Breast epithelium (tissue), 4 donors: ENCODE measurements around the gene JAGN1. TPM values are rescaled to one million over a fixed set of nuclear protein-coding genes. Genes with fewer than 3 reads are reported as not detected.
"Not testable (repeated sequence)": the region's sequence is repeated elsewhere in the genome, so short reads cannot be mapped to it uniquely, and the experiment has no call there.

Source experiments
- DNase-seq, 2 donors: peaks; one replicate each; pipeline ENCODE4 v3.0.0-alpha.2; 2019; ENCODE audit warnings: low spot score in 2 of 2
- H3K27ac ChIP-seq, 2 donors: fragments of 200-600 bp; sonication (generic) in 1 of 2; one replicate each; pipeline ENCODE4 v1.5.1; 2016 to 2019; ENCODE audit warnings: mild to moderate bottlenecking in 1 of 2
- H3K27me3 ChIP-seq, 2 donors: fragments of 200-600 bp; sonication (generic) in 1 of 2; one replicate each; pipeline versions ENCODE4 v1.5.1 to v1.6.0; 2017 to 2019; ENCODE audit warnings: control low read depth in 1 of 2, mild to moderate bottlenecking in 1 of 2
- H3K36me3 ChIP-seq: fragments of 200-600 bp; one replicate; pipeline ENCODE4 v1.5.1; 2019
- H3K4me1 ChIP-seq, 2 donors: fragments of 200-600 bp; sonication (generic); one replicate each; pipeline ENCODE4 v1.5.1; 2016 to 2019; ENCODE audit warnings: control low read depth in 1 of 2
- H3K4me3 ChIP-seq, 3 donors: fragments of 200-600 bp; sonication (generic); 1 replicate in 2 of 3; 2 replicates in 1 of 3; pipeline ENCODE4 v1.5.1; 2016 to 2019; ENCODE audit warnings: mild to moderate bottlenecking in 3 of 3, moderate library complexity in 2 of 3
- H3K9me3 ChIP-seq, 2 donors: fragments of 200-600 bp; sonication (generic) in 1 of 2; one replicate each; pipeline ENCODE4 v1.5.1; 2016 to 2019; ENCODE audit warnings: control low read depth in 1 of 2
- POLR2A ChIP-seq: fragments of 450-650 bp; IDR thresholded peaks from one replicate; pipeline ENCODE4 v1.6.1; 2016; ENCODE audit warnings: antibody characterized with exemption, mild to moderate bottlenecking, moderate library complexity
- POLR2AphosphoS5 ChIP-seq, 3 donors: sonication (generic); formaldehyde crosslinking; IDR thresholded peaks; one replicate each; pipeline ENCODE4 v1.6.1; 2017; ENCODE audit warnings: antibody characterized with exemption in 3 of 3
- intact Hi-C: fragments of 100-400 bp; cut with DNase I; formaldehyde crosslinking; loops from one replicate; pipeline ENCODE4 v1.15.1; 2023; ENCODE audit warnings: low total_unique reads
- total RNA-seq, 3 donors: library from RNA; depleted of rRNA; stranded (reverse); fragments of >200 nt; gene quantifications; one replicate each; pipeline ENCODE4 v1.1.0, GENCODE V29; 2016
- TF ChIP-seq, protein P1 (sequence below), 3 donors: fragments of 450-650 bp; IDR thresholded peaks; one replicate each; pipeline ENCODE4 v1.5.1; 2016 to 2017; ENCODE audit warnings: antibody characterized with exemption in 3 of 3, mild to moderate bottlenecking in 3 of 3, moderate library complexity in 3 of 3

JAGN1 gene
- total RNA-seq, 3 donors from 2014 or later = 34.1 to 73.1 (median 56.5) TPM

DNA sequence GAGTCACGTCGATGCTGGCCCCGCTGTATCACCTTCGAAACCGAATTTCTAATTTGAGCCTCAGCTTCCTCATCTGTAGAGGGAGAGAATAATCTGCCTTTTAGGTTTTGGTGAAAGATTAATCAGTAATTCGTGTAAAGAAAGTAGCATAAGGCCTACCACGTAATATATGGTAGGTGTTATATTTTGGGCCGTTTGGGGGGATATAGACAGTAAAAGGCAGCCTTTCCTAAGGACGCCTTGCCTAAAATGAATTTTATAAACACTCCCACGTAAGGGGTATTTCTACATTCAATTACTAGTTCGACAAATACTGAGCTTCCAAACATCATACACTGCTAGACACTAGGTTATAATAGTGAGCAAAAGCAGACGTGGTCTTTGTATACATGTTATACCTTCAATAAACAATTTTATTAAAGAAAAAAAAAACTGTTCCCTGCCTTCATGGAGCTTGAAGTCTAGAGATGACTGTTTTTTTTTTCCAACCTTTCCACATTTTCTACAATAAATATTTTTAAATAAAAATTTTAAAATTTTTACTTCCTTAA is 737 bp downstream of the JAGN1 start:
- no peaks in the 10 kb centered on the region for H3K4me1 ChIP-seq
- intact Hi-C loops = no loop called here
- no peaks in the 10 kb centered on the region for H3K9me3 ChIP-seq
- peak overlapping the region; percentile 99 to 100 for H3K27ac ChIP-seq
- TF ChIP-seq, protein P1, sequence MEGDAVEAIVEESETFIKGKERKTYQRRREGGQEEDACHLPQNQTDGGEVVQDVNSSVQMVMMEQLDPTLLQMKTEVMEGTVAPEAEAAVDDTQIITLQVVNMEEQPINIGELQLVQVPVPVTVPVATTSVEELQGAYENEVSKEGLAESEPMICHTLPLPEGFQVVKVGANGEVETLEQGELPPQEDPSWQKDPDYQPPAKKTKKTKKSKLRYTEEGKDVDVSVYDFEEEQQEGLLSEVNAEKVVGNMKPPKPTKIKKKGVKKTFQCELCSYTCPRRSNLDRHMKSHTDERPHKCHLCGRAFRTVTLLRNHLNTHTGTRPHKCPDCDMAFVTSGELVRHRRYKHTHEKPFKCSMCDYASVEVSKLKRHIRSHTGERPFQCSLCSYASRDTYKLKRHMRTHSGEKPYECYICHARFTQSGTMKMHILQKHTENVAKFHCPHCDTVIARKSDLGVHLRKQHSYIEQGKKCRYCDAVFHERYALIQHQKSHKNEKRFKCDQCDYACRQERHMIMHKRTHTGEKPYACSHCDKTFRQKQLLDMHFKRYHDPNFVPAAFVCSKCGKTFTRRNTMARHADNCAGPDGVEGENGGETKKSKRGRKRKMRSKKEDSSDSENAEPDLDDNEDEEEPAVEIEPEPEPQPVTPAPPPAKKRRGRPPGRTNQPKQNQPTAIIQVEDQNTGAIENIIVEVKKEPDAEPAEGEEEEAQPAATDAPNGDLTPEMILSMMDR (IDR thresholded peaks at IDR 0.05) = no peak
- TF ChIP-seq POLR2AphosphoS5 (IDR thresholded peaks at IDR 0.05) (no peak), POLR2A (no peak)
- no peaks in the 10 kb centered on the region for H3K27me3 ChIP-seq
- peaks cover 5% of the 10 kb centered on the region for H3K36me3 ChIP-seq
- peak overlapping the region; percentile 78 to 100 (median 97) for H3K4me3 ChIP-seq
- no peak for DNase-seq

DNA sequence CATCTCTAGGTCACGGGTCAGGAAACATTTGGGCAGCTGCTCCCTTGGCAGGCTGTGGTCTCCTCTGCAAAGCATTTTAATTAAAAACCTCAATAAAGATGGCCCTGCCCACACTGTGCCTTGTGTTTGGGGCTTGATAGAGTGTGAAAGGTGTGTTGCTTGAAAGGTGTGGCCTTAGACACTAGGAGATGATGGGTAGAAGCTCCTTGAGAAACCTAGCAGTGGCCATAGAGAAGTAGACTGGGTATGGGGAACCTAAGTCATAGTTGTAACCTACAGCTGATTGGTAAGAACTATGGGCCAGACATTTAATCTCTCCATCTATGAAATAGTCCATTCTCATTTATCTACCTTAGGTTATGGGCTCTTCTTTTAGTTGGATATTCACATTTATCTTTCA is 3.3 kb downstream of the JAGN1 start:
- no peak for DNase-seq

DNA sequence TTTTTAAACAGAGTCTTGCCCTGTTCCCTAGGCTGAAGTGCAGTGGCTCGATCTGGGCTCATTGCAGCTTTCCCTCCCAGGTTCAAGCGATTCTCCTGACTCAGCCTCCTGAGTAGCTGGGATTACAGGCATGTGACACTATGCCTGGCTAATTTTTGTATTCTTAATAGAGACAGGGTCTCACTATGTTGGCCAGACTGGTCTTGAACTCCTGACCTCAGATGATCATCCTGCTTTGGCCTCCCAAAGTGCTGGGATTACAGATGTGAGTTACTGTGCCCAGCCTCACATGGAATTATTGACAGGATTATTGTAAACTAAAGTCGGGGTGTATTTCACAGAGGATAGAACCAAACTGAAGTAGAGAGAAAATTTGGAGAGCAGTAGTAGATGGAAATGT is 5.3 kb downstream of the JAGN1 start:
- H3K9me3 ChIP-seq, H3K36me3 ChIP-seq, H3K4me3 ChIP-seq, H3K4me1 ChIP-seq, DNase-seq, H3K27ac ChIP-seq, H3K27me3 ChIP-seq, intact Hi-C loops: not testable (repeated sequence)

More for the DNA sequence above, 3.3 kb downstream of the JAGN1 start:
- H3K27me3 ChIP-seq = no peaks in the 10 kb centered on the region
- H3K27ac ChIP-seq = peak overlapping the region; percentile 10 to 17
- H3K36me3 ChIP-seq = peaks cover 5% of the 10 kb centered on the region
- intact Hi-C loops = no loop called here
- TF ChIP-seq POLR2AphosphoS5 (IDR thresholded peaks at IDR 0.05) = no peak
- TF ChIP-seq, protein P1 (IDR thresholded peaks at IDR 0.05) = no peak
- TF ChIP-seq POLR2A = no peak
- H3K9me3 ChIP-seq = no peaks in the 10 kb centered on the region
- peaks cover 0 to 6% of the 10 kb centered on the region in 2 donors for H3K4me1 ChIP-seq
- no peak overlapping the region for H3K4me3 ChIP-seq

DNA sequence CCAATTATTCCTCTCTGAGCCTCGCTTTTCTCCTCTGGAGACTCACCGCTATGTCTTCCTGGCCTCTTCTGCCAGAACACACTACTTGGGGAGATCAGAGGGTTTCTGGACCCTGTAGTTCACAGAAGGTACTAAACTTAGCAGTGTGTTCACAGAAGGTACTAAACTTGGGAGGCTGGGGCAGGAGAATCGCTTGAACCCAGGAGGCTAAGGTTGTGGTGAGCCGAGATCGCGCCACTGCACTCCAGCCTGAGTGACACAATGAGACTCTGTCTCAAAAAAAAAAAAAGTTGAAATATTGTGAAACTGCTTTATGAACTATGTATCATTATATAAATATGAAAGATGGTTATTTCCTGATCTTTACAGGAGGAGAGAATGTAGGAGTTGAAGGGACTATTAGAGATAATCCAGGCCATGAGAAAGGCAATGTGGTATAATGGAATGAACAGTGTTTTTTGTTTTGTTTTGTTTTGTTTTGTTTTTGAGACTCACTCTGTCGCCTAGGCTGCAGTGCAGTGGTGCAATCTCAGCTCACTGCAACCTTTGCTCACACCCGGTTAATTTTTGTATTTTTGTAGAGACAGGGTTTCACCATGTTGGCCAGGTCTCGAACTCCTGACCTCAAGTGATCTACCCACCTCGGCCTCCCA is 6.5 kb downstream of the JAGN1 start:
- H3K27ac ChIP-seq = peak overlapping the region; percentile 62 to 79
- H3K36me3 ChIP-seq, intact Hi-C loops, H3K9me3 ChIP-seq, DNase-seq, H3K27me3 ChIP-seq, H3K4me3 ChIP-seq, H3K4me1 ChIP-seq: not testable (repeated sequence)

DNA sequence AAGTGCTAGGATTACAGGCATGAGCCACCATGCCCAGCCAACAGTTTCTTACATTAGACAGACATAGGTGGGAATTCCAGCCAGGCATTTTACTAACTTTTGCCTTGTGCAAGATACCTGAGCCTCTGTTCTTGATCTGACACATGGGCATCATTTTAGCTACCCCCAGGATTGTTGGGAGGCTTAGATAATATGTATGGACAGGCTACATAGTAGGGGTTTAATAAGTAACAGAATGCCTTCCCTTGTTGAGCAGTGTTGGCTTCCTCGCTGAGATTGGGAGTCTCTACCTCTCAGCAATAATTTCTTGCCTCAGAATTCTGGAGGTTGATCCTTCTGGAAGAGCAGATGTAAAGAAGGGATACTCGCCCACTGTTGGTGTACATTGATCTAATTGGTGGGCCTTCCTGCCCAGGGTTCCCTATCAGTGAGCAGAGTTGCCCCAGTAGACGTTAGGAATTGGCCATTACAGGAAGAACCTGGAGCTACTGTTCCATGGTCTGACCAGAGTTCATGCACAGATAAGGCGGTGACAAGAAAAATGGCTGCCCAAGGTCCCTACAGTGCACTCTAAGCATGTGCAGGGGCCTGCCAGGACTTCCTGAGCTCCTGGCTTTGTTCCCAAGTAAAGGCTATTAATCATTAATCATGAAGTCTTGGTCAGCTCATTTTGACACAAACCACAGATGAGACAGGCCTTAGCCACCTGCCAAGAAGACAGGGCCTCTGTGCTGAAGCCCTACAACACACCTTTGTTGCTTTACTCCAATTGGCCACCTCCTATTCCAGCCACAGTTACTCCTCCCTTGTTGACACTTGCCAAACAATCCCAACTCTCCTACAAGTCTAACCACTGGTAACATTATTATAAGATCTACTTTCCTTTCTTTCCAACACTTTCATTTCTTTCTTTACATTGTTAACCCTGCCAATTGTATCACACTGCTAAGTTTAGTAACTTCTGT is 7.3 kb downstream of the JAGN1 start:
- Histone ChIP-seq H3K36me3 (peaks cover 5% of the 10 kb centered on the region), H3K9me3 (no peaks in the 10 kb centered on the region), H3K4me3 (no peak overlapping the region), H3K27ac (peak overlapping the region; percentile 73 to 79), H3K27me3 (no peaks in the 10 kb centered on the region), H3K4me1 (peaks cover 0 to 9% of the 10 kb centered on the region in 2 donors)
- TF ChIP-seq, protein P1 (IDR thresholded peaks at IDR 0.05) = no peak
- no peak for TF ChIP-seq POLR2AphosphoS5 (IDR thresholded peaks at IDR 0.05)
- TF ChIP-seq POLR2A = no peak
- intact Hi-C loops = no loop called here
- DNase-seq = peak; percentile 67 to 68
